Cardiac muscle cell (in vitro differentiated cells and primary cell): ENCODE measurements around the gene GFPT2. TPM values are rescaled to one million over a fixed set of nuclear protein-coding genes. Genes with fewer than 3 reads are reported as not detected.

ENCODE experiments used
- DNase-seq, 2 donors: peaks; one replicate each; pipeline versions ENCODE4 v3.0.0 to v3.0.0-alpha.2; 2010 to 2017; ENCODE audit warnings: low read depth in 1 of 2, low spot score in 1 of 2
- H3K27ac ChIP-seq: fragments of 200-600 bp; sonication (generic); 2 replicates; pipeline ENCODE4 v1.5.1; 2016
- H3K27me3 ChIP-seq: fragments of 200-600 bp; sonication (generic); 2 replicates; pipeline ENCODE4 v1.6.0; 2016; ENCODE audit warnings: control low read depth
- H3K36me3 ChIP-seq: fragments of 200-600 bp; sonication (generic); 2 replicates; pipeline ENCODE4 v1.5.1; 2016; ENCODE audit warnings: control low read depth
- H3K4me1 ChIP-seq: fragments of 200-600 bp; sonication (generic); 2 replicates; pipeline ENCODE4 v1.8.1; 2017; ENCODE audit warnings: low read depth, mild to moderate bottlenecking, mixed run types
- H3K4me3 ChIP-seq: fragments of 200-600 bp; sonication (generic); 2 replicates; pipeline ENCODE4 v1.5.1; 2016; ENCODE audit warnings: mild to moderate bottlenecking
- H3K9me3 ChIP-seq: fragments of 200-600 bp; sonication (generic); 2 replicates; pipeline ENCODE4 v1.5.1; 2017; ENCODE audit warnings: low read depth, mild to moderate bottlenecking, control low read depth
- polyA plus RNA-seq: library from polyadenylated mRNA; unstranded; fragments of >200 nt; fragmentation: Nextera tagmentation; extraction: Ambion mirVana; gene quantifications from 2 replicates; pipeline ENCODE4 v1.2.1, GENCODE V29; 2016
- total RNA-seq: library from RNA; depleted of rRNA; stranded (reverse); fragments of >200 nt; gene quantifications from 2 replicates; pipeline ENCODE4 v1.2.3, GENCODE V29; 2016
- TF ChIP-seq, protein P1 (sequence below): IDR thresholded peaks from 2 replicates; pipeline ENCODE4 v1.5.1; 2012; ENCODE audit warnings: low read depth, mild to moderate bottlenecking, low read length

Gene GFPT2
- total and polyA plus RNA-seq, 2 experiments from 2014 or later, result 37.7 to 39.8 TPM

DNA sequence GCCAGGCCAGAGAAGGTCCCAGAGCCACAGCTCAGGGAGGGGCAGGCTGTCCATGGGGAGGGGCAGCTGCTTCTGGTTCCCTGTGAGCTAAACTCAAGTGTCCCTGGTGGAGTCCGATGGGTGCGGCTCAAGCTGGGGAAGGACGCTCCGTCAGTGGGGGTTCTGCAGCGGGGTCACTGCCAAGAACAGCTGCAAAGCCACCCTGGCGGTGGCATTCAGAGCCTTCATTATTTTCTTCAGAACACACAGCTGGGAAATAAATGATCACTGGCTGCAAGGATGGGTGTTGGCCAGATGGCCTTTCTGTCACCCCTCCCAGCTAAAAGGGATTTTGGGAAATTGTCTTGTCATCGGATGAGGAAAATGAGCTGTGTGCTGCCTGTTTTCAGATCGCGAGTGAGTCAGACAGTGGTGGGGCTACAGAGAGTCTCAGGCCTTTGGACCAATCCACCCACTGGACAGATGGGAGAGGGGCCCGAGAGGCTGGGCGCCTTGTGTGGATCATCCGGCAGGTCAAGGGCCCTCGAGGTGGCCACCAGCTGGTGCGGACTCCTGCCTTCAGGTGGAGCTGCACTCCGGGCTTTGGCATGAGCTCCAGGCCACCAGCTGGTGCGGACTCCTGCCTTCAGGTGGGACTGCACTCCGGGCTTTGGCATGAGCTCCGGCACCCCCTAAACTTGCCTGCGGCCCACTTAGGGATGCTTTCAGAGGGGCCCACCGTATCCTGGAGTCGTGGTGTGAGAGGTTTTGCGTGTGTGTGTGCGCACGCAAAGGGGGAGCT lies 17.9 kb upstream of the GFPT2 start:
- H3K4me3 ChIP-seq, result no peak overlapping the region
- no peaks in the 10 kb centered on the region for H3K27me3 ChIP-seq
- no peaks in the 10 kb centered on the region for H3K9me3 ChIP-seq
- TF ChIP-seq, protein P1, sequence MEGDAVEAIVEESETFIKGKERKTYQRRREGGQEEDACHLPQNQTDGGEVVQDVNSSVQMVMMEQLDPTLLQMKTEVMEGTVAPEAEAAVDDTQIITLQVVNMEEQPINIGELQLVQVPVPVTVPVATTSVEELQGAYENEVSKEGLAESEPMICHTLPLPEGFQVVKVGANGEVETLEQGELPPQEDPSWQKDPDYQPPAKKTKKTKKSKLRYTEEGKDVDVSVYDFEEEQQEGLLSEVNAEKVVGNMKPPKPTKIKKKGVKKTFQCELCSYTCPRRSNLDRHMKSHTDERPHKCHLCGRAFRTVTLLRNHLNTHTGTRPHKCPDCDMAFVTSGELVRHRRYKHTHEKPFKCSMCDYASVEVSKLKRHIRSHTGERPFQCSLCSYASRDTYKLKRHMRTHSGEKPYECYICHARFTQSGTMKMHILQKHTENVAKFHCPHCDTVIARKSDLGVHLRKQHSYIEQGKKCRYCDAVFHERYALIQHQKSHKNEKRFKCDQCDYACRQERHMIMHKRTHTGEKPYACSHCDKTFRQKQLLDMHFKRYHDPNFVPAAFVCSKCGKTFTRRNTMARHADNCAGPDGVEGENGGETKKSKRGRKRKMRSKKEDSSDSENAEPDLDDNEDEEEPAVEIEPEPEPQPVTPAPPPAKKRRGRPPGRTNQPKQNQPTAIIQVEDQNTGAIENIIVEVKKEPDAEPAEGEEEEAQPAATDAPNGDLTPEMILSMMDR, result no peak
- no peak overlapping the region for H3K27ac ChIP-seq
- H3K4me1 ChIP-seq, result no peaks in the 10 kb centered on the region
- no peak for DNase-seq
- H3K36me3 ChIP-seq, result no peaks in the 10 kb centered on the region

DNA sequence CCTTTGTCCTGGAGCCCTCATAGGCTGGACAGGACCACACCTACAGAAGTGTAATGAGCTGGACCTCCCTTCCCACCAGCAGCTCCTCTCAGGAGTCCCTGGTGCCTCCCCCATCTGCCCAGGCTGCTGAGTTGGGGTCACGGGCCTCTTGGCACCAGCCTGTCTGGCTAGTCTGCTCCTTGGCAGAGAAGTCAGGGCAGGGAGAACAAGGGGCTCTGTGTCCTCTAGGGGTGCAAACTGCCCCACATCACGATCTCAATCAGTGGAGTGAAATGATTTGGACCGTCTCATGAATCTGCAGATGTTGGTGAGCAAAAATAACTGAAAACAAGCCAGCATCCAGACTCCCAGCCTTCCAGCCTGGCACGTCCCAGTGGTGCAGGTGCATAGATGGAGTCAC lies 14.9 kb upstream of the GFPT2 start:
- no peaks in the 10 kb centered on the region for H3K36me3 ChIP-seq
- no peak for DNase-seq
- TF ChIP-seq, protein P1, result no peak
- no peaks in the 10 kb centered on the region for H3K4me1 ChIP-seq
- no peaks in the 10 kb centered on the region for H3K9me3 ChIP-seq
- H3K27me3 ChIP-seq, result no peaks in the 10 kb centered on the region
- H3K27ac ChIP-seq, result no peak overlapping the region
- H3K4me3 ChIP-seq, result no peak overlapping the region

- TF ChIP-seq, protein P1, result no peak
- H3K4me1 ChIP-seq, result no peaks in the 10 kb centered on the region
- no peaks in the 10 kb centered on the region for H3K27me3 ChIP-seq
- DNase-seq, result no peak
- H3K36me3 ChIP-seq, result no peaks in the 10 kb centered on the region
- H3K9me3 ChIP-seq, result no peaks in the 10 kb centered on the region
- H3K27ac ChIP-seq, result no peak overlapping the region
- H3K4me3 ChIP-seq, result no peak overlapping the region
Measured at GRCh38 chr5:180367300-180367699, 14.2 kb upstream of the GFPT2 start.

DNA sequence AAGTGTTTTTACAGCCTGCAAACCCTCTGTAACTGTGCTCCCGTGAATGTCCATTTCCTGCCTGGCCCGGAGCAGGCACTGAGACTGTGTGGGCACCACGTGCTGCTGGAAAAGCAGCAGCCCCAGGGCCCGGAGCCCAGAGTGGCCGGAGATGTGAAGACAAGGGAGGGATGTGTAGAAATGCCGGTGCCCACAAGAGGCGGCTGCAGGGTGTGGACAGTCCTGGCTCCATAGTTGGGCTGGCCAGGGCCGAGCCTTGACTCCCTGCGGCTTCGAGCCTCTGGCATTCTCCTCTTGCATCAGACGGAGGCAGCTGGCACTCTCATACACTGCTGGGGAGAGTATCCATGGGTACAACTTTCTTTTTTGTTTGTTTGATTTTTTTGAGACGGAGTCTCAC lies 13.2 kb upstream of the GFPT2 start:
- Histone ChIP-seq H3K9me3 (no peaks in the 10 kb centered on the region), H3K27me3 (no peaks in the 10 kb centered on the region), H3K4me1 (no peaks in the 10 kb centered on the region), H3K27ac (no peak overlapping the region), H3K4me3 (no peak overlapping the region), H3K36me3 (no peaks in the 10 kb centered on the region)
- DNase-seq, result no peak
- TF ChIP-seq, protein P1, result no peak

DNA sequence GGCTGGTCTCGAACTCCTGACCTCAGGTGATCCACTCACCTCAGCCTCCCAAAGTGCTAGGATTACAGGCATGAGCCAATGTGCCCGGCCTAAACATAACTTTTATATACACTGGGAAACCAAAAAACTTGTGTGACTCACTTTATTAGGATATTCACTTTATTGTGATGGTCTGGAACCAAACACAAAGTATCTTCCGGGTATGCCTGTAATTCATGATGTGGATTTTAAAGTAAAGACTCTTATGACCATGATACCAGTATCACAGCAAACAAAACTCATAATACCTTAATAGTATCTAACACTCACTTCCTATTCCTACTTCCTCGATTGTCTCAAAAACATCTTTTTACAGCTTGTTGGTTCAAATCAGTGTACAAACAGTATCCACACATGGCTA lies 12.7 kb upstream of the GFPT2 start:
- Histone ChIP-seq H3K4me3 (no peak overlapping the region), H3K27me3 (no peaks in the 10 kb centered on the region), H3K27ac (no peak overlapping the region), H3K9me3 (no peaks in the 10 kb centered on the region), H3K4me1 (peaks cover under 1% of the 10 kb centered on the region), H3K36me3 (no peaks in the 10 kb centered on the region)
- TF ChIP-seq, protein P1, result no peak
- DNase-seq, result no peak
